HEK293T (cell line): ENCODE measurements around the gene PLET1.

ENCODE experiments used
- ARNT ChIP-seq: fragments of 450-650 bp; IDR thresholded peaks from 2 replicates; pipeline ENCODE4 v1.6.1; 2017; ENCODE audit warnings: mild to moderate bottlenecking
- BHLHE40 ChIP-seq: fragments of 450-650 bp; IDR thresholded peaks from 2 replicates; pipeline ENCODE4 v1.6.1; 2016; ENCODE audit warnings: mild to moderate bottlenecking, moderate library complexity, borderline replicate concordance
- CTBP1 ChIP-seq: fragments of 450-650 bp; IDR thresholded peaks from 2 replicates; pipeline ENCODE4 v1.6.1; 2016; ENCODE audit warnings: borderline replicate concordance
- ELF4 ChIP-seq: fragments of 450-650 bp; IDR thresholded peaks from 2 replicates; pipeline ENCODE4 v1.6.1; 2017; ENCODE audit warnings: antibody characterized with exemption
- FOXA1 ChIP-seq: fragments of 450-650 bp; IDR thresholded peaks from 2 replicates; pipeline ENCODE4 v1.6.1; 2016; ENCODE audit warnings: mild to moderate bottlenecking
- FOXK2 ChIP-seq: fragments of 450-650 bp; IDR thresholded peaks from 2 replicates; pipeline ENCODE4 v1.6.1; 2016; ENCODE audit warnings: mild to moderate bottlenecking
- FOXM1 ChIP-seq: fragments of 450-650 bp; IDR thresholded peaks from 2 replicates; pipeline ENCODE4 v1.6.1; 2017; ENCODE audit warnings: mild to moderate bottlenecking, borderline replicate concordance
- L3MBTL2 ChIP-seq: fragments of 450-650 bp; conservative IDR thresholded peaks from 2 replicates; pipeline ENCODE4 v1.6.1; 2016; ENCODE audit warnings: mild to moderate bottlenecking
- SP1 ChIP-seq: fragments of 450-650 bp; IDR thresholded peaks from 2 replicates; pipeline ENCODE4 v1.6.1; 2017
- TARDBP ChIP-seq: fragments of 450-650 bp; IDR thresholded peaks from 2 replicates; pipeline ENCODE4 v1.6.1; 2016
- ZNF384 ChIP-seq: fragments of 450-650 bp; IDR thresholded peaks from 2 replicates; pipeline ENCODE4 v1.6.1; 2016
- TF ChIP-seq, protein P1 (sequence below): fragments of 450-650 bp; IDR thresholded peaks from 2 replicates; pipeline ENCODE4 v1.6.1; 2016

DNA sequence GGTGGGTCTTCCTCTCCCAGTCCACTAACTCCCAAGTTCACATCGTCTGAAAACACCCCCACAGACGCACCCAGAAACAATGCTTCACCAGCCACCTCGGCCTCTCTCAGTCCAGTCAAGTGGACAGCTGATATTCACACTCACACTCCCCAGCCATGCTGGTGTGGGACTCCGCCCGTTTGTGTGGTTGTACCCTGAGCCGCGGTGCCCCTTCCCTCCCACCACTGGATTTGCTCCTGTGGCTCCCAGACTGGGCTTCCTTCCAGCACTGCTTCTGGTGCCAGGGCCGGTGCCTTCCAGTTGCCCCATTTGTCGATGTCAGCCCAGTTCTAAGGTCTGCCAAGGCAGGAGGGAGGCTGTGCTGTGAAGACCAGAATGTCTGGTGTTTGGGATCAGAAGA is 37.9 kb upstream of the PLET1 start:
- TF ChIP-seq CTBP1 (no peak), ZNF384 (no peak), FOXA1 (no peak), L3MBTL2 (no peak), ELF4 (no peak), ARNT (no peak), SP1 (no peak), TARDBP (no peak), BHLHE40 (no peak), FOXM1 (no peak), FOXK2 (no peak)
- TF ChIP-seq, protein P1, sequence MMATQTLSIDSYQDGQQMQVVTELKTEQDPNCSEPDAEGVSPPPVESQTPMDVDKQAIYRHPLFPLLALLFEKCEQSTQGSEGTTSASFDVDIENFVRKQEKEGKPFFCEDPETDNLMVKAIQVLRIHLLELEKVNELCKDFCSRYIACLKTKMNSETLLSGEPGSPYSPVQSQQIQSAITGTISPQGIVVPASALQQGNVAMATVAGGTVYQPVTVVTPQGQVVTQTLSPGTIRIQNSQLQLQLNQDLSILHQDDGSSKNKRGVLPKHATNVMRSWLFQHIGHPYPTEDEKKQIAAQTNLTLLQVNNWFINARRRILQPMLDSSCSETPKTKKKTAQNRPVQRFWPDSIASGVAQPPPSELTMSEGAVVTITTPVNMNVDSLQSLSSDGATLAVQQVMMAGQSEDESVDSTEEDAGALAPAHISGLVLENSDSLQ, result no peak
